IPS DF 6.9 (cell line): ENCODE measurements around the gene SDK1.

Experiments used
- DNase-seq: peaks from one replicate; pipeline ENCODE4 v3.0.0-alpha.2; 2013; ENCODE audit warnings: low read depth, low spot score
- H3K27ac ChIP-seq: one replicate; pipeline ENCODE4 v1.5.1; 2013; ENCODE audit warnings: low read length, control low read depth
- H3K27me3 ChIP-seq: 2 replicates; pipeline ENCODE4 v1.6.1; 2013; ENCODE audit warnings: mild to moderate bottlenecking, low read length; ENCODE audit not compliant: control insufficient read depth, insufficient read depth
- H3K36me3 ChIP-seq: 2 replicates; pipeline ENCODE4 v1.6.1; 2013; ENCODE audit warnings: low read length; ENCODE audit not compliant: control insufficient read depth, insufficient read depth
- H3K4me1 ChIP-seq: 2 replicates; pipeline ENCODE4 v1.6.1; 2013; ENCODE audit warnings: low read length; ENCODE audit not compliant: control insufficient read depth, insufficient read depth
- H3K4me3 ChIP-seq: 2 replicates; pipeline ENCODE4 v1.5.1; 2013; ENCODE audit warnings: mild to moderate bottlenecking, low read length
- H3K9me3 ChIP-seq: 2 replicates; pipeline ENCODE4 v1.6.1; 2013; ENCODE audit warnings: low read length, inconsistent platforms; ENCODE audit not compliant: control insufficient read depth, insufficient read depth
- WGBS: extraction: QIAGEN DNeasy Blood & Tissue Kit; methylation state at CpG from one replicate; pipeline ENCODE4 v1.1.7; 2013; ENCODE audit warnings: mixed read lengths, missing lambda C conversion rate; ENCODE audit not compliant: insufficient read length, insufficient coverage; 5-methylcytosine and 5-hydroxymethylcytosine counted together

Gene SDK1

GRCh38 chr7:3643091-3643490 lies 342.0 kb downstream of the SDK1 start:
- DNase-seq: no peak
- no peak overlapping the region for H3K4me3 ChIP-seq
- WGBS: no CpG with 5 or more reads among the region's 4 CpGs
- H3K27ac ChIP-seq: no peak overlapping the region
- no peaks in the 10 kb centered on the region for H3K9me3 ChIP-seq
- H3K36me3 ChIP-seq: no peaks in the 10 kb centered on the region; the same call in 1 of the 2 replicates
- no peaks in the 10 kb centered on the region for H3K27me3 ChIP-seq
- H3K4me1 ChIP-seq: peaks cover 2% of the 10 kb centered on the region; the same call in 1 of the 2 replicates

- Histone ChIP-seq H3K9me3 (no peaks in the 10 kb centered on the region), H3K4me3 (no peak overlapping the region), H3K36me3 (no peaks in the 10 kb centered on the region), H3K27me3 (no peaks in the 10 kb centered on the region), H3K27ac (no peak overlapping the region), H3K4me1 (no peaks in the 10 kb centered on the region)
- no peak for DNase-seq
- no CpG with 5 or more reads among the region's 2 CpGs for WGBS
Observed at GRCh38 chr7:3648276-3648675, 347.2 kb downstream of the SDK1 start.

GRCh38 chr7:3649250-3649649 lies 348.2 kb downstream of the SDK1 start:
- no peak for DNase-seq
- Histone ChIP-seq H3K4me3 (no peak overlapping the region), H3K36me3 (no peaks in the 10 kb centered on the region), H3K27ac (no peak overlapping the region), H3K27me3 (no peaks in the 10 kb centered on the region), H3K4me1 (no peaks in the 10 kb centered on the region), H3K9me3 (no peaks in the 10 kb centered on the region)
- WGBS: no CpG with 5 or more reads among the region's 2 CpGs

- no peaks in the 10 kb centered on the region for H3K9me3 ChIP-seq
- no peaks in the 10 kb centered on the region for H3K27me3 ChIP-seq
- no peaks in the 10 kb centered on the region for H3K4me1 ChIP-seq
- no peaks in the 10 kb centered on the region for H3K36me3 ChIP-seq
- no peak overlapping the region for H3K27ac ChIP-seq
- no CpG with 5 or more reads among the region's 10 CpGs for WGBS
- no peak overlapping the region for H3K4me3 ChIP-seq
- DNase-seq: no peak
Observed at GRCh38 chr7:3649678-3650440, 348.8 kb downstream of the SDK1 start.

- H3K27me3 ChIP-seq: no peaks in the 10 kb centered on the region
- WGBS: no CpG with 5 or more reads among the region's 2 CpGs
Observed at GRCh38 chr7:3650844-3651243, 349.8 kb downstream of the SDK1 start.

GRCh38 chr7:3655635-3656034 lies 354.6 kb downstream of the SDK1 start:
- no peak overlapping the region for H3K4me3 ChIP-seq
- no peaks in the 10 kb centered on the region for H3K4me1 ChIP-seq
- no peak overlapping the region for H3K27ac ChIP-seq
- DNase-seq: no peak
- H3K27me3 ChIP-seq: no peaks in the 10 kb centered on the region
- WGBS: no CpG with 5 or more reads among the region's 7 CpGs
- H3K9me3 ChIP-seq: no peaks in the 10 kb centered on the region
- H3K36me3 ChIP-seq: no peaks in the 10 kb centered on the region

More at GRCh38 chr7:3650844-3651243, 349.8 kb downstream of the SDK1 start:
- no peak overlapping the region for H3K27ac ChIP-seq
- no peaks in the 10 kb centered on the region for H3K4me1 ChIP-seq
- H3K4me3 ChIP-seq: no peak overlapping the region
- no peak for DNase-seq
- no peaks in the 10 kb centered on the region for H3K9me3 ChIP-seq
- H3K36me3 ChIP-seq: no peaks in the 10 kb centered on the region

GRCh38 chr7:3657206-3657605 lies 356.2 kb downstream of the SDK1 start:
- H3K27ac ChIP-seq: no peak overlapping the region
- no CpG with 5 or more reads among the region's 6 CpGs for WGBS
- no peaks in the 10 kb centered on the region for H3K27me3 ChIP-seq

GRCh38 chr7:3668743-3669142 lies 367.7 kb downstream of the SDK1 start:
- no CpG with 5 or more reads among the region's 2 CpGs for WGBS
- no peaks in the 10 kb centered on the region for H3K27me3 ChIP-seq
- no peak overlapping the region for H3K27ac ChIP-seq
- H3K4me1 ChIP-seq: no peaks in the 10 kb centered on the region
- H3K36me3 ChIP-seq: no peaks in the 10 kb centered on the region
- no peak for DNase-seq
- no peak overlapping the region for H3K4me3 ChIP-seq
- H3K9me3 ChIP-seq: no peaks in the 10 kb centered on the region

More at GRCh38 chr7:3657206-3657605, 356.2 kb downstream of the SDK1 start:
- no peak for DNase-seq
- H3K36me3 ChIP-seq: no peaks in the 10 kb centered on the region
- H3K4me1 ChIP-seq: no peaks in the 10 kb centered on the region
- no peaks in the 10 kb centered on the region for H3K9me3 ChIP-seq
- H3K4me3 ChIP-seq: no peak overlapping the region

GRCh38 chr7:3670898-3671297 lies 369.8 kb downstream of the SDK1 start:
- H3K9me3 ChIP-seq: no peaks in the 10 kb centered on the region
- H3K36me3 ChIP-seq: no peaks in the 10 kb centered on the region
- H3K4me3 ChIP-seq: no peak overlapping the region
- H3K27ac ChIP-seq: no peak overlapping the region
- no CpG with 5 or more reads among the region's 4 CpGs for WGBS
- H3K27me3 ChIP-seq: no peaks in the 10 kb centered on the region
- DNase-seq: no peak
- no peaks in the 10 kb centered on the region for H3K4me1 ChIP-seq

GRCh38 chr7:3673524-3673923 lies 372.5 kb downstream of the SDK1 start:
- no peaks in the 10 kb centered on the region for H3K4me1 ChIP-seq
- H3K27ac ChIP-seq: no peak overlapping the region
- no peaks in the 10 kb centered on the region for H3K9me3 ChIP-seq
- H3K27me3 ChIP-seq: no peaks in the 10 kb centered on the region
- no peaks in the 10 kb centered on the region for H3K36me3 ChIP-seq
- DNase-seq: peak; percentile 43
- WGBS: no CpG with 5 or more reads among the region's 5 CpGs
- H3K4me3 ChIP-seq: no peak overlapping the region

- Histone ChIP-seq H3K9me3 (no peaks in the 10 kb centered on the region), H3K27ac (no peak overlapping the region), H3K4me3 (no peak overlapping the region), H3K36me3 (no peaks in the 10 kb centered on the region), H3K27me3 (no peaks in the 10 kb centered on the region), H3K4me1 (no peaks in the 10 kb centered on the region)
- no CpG with 5 or more reads among the region's 4 CpGs for WGBS
- DNase-seq: no peak
Observed at GRCh38 chr7:3678314-3678810, 377.3 kb downstream of the SDK1 start.
